HG02852 (cell line): ENCODE measurements around the gene CCDC51.

Experiments used
- ATAC-seq: cut with Tn5 transposase; IDR thresholded peaks from one replicate; pipeline ENCODE4 v1.9.1; 2021; ENCODE audit warnings: mild to moderate bottlenecking, moderate library complexity; ENCODE audit not compliant: unreplicated experiment

CCDC51 gene

GRCh38 chr3:48387634-48388033 is 52.3 kb downstream of the CCDC51 start:
- ATAC-seq: no peak
